Neural cell (in vitro differentiated cells): Measurements from ENCODE around the gene MYADML2.

Experiments used
- CTCF ChIP-seq: fragments of 450-650 bp; IDR thresholded peaks from 2 replicates; pipeline ENCODE4 v1.5.1; 2014; ENCODE audit warnings: antibody characterized with exemption, mild to moderate bottlenecking, moderate library complexity; ENCODE audit not compliant: poor library complexity, severe bottlenecking
- EP300 ChIP-seq: fragments of 450-650 bp; conservative IDR thresholded peaks from 2 replicates; pipeline ENCODE4 v1.6.1; 2014; ENCODE audit warnings: antibody characterized with exemption, mild to moderate bottlenecking, moderate library complexity; ENCODE audit not compliant: poor library complexity, severe bottlenecking
- EZH2 ChIP-seq: fragments of 200-600, 300-800 bp; shearing (Covaris generic), sonication (generic); IDR thresholded peaks from 2 replicates; pipeline ENCODE4 v1.6.1; 2014; ENCODE audit warnings: antibody characterized with exemption, low read length, borderline replicate concordance, mild to moderate bottlenecking; ENCODE audit not compliant: insufficient read depth, poor library complexity, severe bottlenecking
- MXI1 ChIP-seq: fragments of 450-650 bp; conservative IDR thresholded peaks from 2 replicates; pipeline ENCODE4 v1.6.1; 2014; ENCODE audit warnings: antibody characterized with exemption, mild to moderate bottlenecking; ENCODE audit not compliant: poor library complexity, severe bottlenecking
- POLR2AphosphoS5 ChIP-seq: IDR thresholded peaks from 2 replicates; pipeline ENCODE4 v1.6.1; 2012
- RAD21 ChIP-seq: fragments of 450-650 bp; conservative IDR thresholded peaks from 2 replicates; pipeline ENCODE4 v1.6.1; 2014; ENCODE audit warnings: antibody characterized with exemption, mild to moderate bottlenecking, moderate library complexity
- SMC3 ChIP-seq: fragments of 450-650 bp; conservative IDR thresholded peaks from 2 replicates; pipeline ENCODE4 v1.6.1; 2014; ENCODE audit warnings: antibody characterized with exemption, mild to moderate bottlenecking, moderate library complexity; ENCODE audit not compliant: poor library complexity
- TAF1 ChIP-seq: IDR thresholded peaks from 2 replicates; pipeline ENCODE4 v1.6.1; 2012; ENCODE audit warnings: low read depth
- TF ChIP-seq, protein P1 (sequence below): IDR thresholded peaks from 2 replicates; pipeline ENCODE4 v1.6.1; 2012; ENCODE audit warnings: borderline replicate concordance

- TF ChIP-seq, protein P1, sequence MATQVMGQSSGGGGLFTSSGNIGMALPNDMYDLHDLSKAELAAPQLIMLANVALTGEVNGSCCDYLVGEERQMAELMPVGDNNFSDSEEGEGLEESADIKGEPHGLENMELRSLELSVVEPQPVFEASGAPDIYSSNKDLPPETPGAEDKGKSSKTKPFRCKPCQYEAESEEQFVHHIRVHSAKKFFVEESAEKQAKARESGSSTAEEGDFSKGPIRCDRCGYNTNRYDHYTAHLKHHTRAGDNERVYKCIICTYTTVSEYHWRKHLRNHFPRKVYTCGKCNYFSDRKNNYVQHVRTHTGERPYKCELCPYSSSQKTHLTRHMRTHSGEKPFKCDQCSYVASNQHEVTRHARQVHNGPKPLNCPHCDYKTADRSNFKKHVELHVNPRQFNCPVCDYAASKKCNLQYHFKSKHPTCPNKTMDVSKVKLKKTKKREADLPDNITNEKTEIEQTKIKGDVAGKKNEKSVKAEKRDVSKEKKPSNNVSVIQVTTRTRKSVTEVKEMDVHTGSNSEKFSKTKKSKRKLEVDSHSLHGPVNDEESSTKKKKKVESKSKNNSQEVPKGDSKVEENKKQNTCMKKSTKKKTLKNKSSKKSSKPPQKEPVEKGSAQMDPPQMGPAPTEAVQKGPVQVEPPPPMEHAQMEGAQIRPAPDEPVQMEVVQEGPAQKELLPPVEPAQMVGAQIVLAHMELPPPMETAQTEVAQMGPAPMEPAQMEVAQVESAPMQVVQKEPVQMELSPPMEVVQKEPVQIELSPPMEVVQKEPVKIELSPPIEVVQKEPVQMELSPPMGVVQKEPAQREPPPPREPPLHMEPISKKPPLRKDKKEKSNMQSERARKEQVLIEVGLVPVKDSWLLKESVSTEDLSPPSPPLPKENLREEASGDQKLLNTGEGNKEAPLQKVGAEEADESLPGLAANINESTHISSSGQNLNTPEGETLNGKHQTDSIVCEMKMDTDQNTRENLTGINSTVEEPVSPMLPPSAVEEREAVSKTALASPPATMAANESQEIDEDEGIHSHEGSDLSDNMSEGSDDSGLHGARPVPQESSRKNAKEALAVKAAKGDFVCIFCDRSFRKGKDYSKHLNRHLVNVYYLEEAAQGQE = no peak
- TF ChIP-seq CTCF (no peak), EP300 (no peak), EZH2 (no peak), POLR2AphosphoS5 (no peak), TAF1 (no peak), MXI1 (no peak), SMC3 (no peak), RAD21 (no peak)
Observed at GRCh38 chr17:81968850-81969812, 22.1 kb upstream of the MYADML2 start.
